Endothelial cell of umbilical vein (primary cell): ENCODE results near the gene AGBL4. TPM values are rescaled to one million over a fixed set of nuclear protein-coding genes. Genes with fewer than 3 reads are reported as not detected.

Experiments used
- BruUV-seq: library from RNA; stranded (reverse); fragments of 400-500 nt; replicated peaks from 2 replicates; lab custom pipeline; 2021; lab: Mats Ljungman, UMichigan
- CTCF ChIA-PET: fragments of 300-600, 350-600 bp; sonication (Branson Sonifier 250); formaldehyde crosslinking; loops from one replicate; lab custom pipeline; 2021; ENCODE audit warnings: antibody characterized with exemption, inconsistent platforms; lab: Charles Lee
- POLR2A ChIA-PET: fragments of 300-600, 350-600 bp; sonication (Branson Sonifier 250); formaldehyde crosslinking; loops from one replicate; lab custom pipeline; 2021; ENCODE audit warnings: antibody characterized with exemption, inconsistent platforms; lab: Charles Lee
- DNase-seq: peaks from one replicate; pipeline ENCODE4 v3.0.0-alpha.2; 2011; ENCODE audit warnings: low read depth, low spot score
- FAIRE-seq: peaks from 2 replicates; lab custom pipeline; 2011; peaks lifted over from hg19 to GRCh38; lab: Jason Lieb, UNC
- H2AFZ ChIP-seq: 2 replicates; pipeline ENCODE4 v1.6.0; 2012; ENCODE audit warnings: low read depth, low read length, control low read depth, inconsistent platforms
- H3K27ac ChIP-seq: 2 replicates; pipeline ENCODE4 v1.5.1; 2011; ENCODE audit warnings: low read depth, mild to moderate bottlenecking, control low read depth, low read length, moderate library complexity; ENCODE audit not compliant: insufficient read depth
- H3K27me3 ChIP-seq, 2 experiments: 2 replicates each; pipeline versions ENCODE4 v1.6.0 to v1.6.1; 2011; ENCODE audit warnings: low read length in 2 of 2, mixed read lengths in 1 of 2; ENCODE audit not compliant: control insufficient read depth in 2 of 2, insufficient read depth in 2 of 2
- H3K36me3 ChIP-seq, 2 experiments: 2 replicates in 1 of 2; 3 replicates in 1 of 2; pipeline ENCODE4 v1.5.1; 2011; ENCODE audit warnings: low read length in 2 of 2, mild to moderate bottlenecking in 1 of 2, moderate library complexity in 1 of 2; ENCODE audit not compliant: control insufficient read depth in 2 of 2, insufficient read depth in 2 of 2; ENCODE audit errors: extremely low read depth in 1 of 2
- H3K4me1 ChIP-seq: 3 replicates; pipeline ENCODE4 v1.5.1; 2011; ENCODE audit warnings: mild to moderate bottlenecking, low read length; ENCODE audit not compliant: control insufficient read depth, insufficient read depth; ENCODE audit errors: extremely low read depth
- H3K4me2 ChIP-seq: 2 replicates; pipeline ENCODE4 v1.6.1; 2011; ENCODE audit warnings: low read length, control low read depth, mixed read lengths; ENCODE audit not compliant: insufficient read depth
- H3K4me3 ChIP-seq, 3 experiments: fragments of 200-600 bp in 1 of 3; sonication (generic), shearing (Covaris generic) in 1 of 3; replicated peaks in 1 of 3; 2 replicates each; pipeline ENCODE4 v1.5.1; 2011 to 2016; ENCODE audit warnings: control low read depth in 3 of 3, low read length in 3 of 3, mild to moderate bottlenecking in 2 of 3, inconsistent platforms in 1 of 3, low read depth in 1 of 3, moderate library complexity in 1 of 3; ENCODE audit not compliant: insufficient read depth in 1 of 3
- H3K79me2 ChIP-seq: 2 replicates; pipeline ENCODE4 v1.6.0; 2012; ENCODE audit warnings: low read length, inconsistent platforms; ENCODE audit not compliant: control insufficient read depth, insufficient read depth
- H3K9ac ChIP-seq: replicated peaks from 2 replicates; pipeline ENCODE3; 2011; ENCODE audit warnings: low read length, control low read depth; ENCODE audit not compliant: insufficient read depth; ENCODE audit errors: extremely low read depth
- H3K9me1 ChIP-seq: replicated peaks from 3 replicates; pipeline ENCODE4 v1.6.0; 2011; ENCODE audit warnings: mild to moderate bottlenecking, low read length; ENCODE audit not compliant: control insufficient read depth, insufficient read depth; ENCODE audit errors: extremely low read depth
- H3K9me3 ChIP-seq: replicated peaks from 2 replicates; pipeline ENCODE4 v1.5.1; 2012; ENCODE audit warnings: low read length, inconsistent platforms; ENCODE audit not compliant: control insufficient read depth, insufficient read depth
- H4K20me1 ChIP-seq: replicated peaks from 2 replicates; pipeline ENCODE3; 2011; ENCODE audit warnings: mild to moderate bottlenecking, low read length; ENCODE audit not compliant: control insufficient read depth, insufficient read depth; ENCODE audit errors: extremely low read depth
- EZH2 ChIP-seq: IDR thresholded peaks from 2 replicates; pipeline ENCODE4 v1.6.1; 2012; ENCODE audit warnings: borderline replicate concordance, low read depth, mild to moderate bottlenecking, moderate library complexity, low read length, inconsistent platforms; ENCODE audit not compliant: severe bottlenecking
- FOS ChIP-seq: IDR thresholded peaks from 2 replicates; pipeline ENCODE4 v1.6.1; 2011; ENCODE audit warnings: mild to moderate bottlenecking, low read length, moderate library complexity, borderline replicate concordance; ENCODE audit not compliant: insufficient read depth
- GATA2 ChIP-seq: IDR thresholded peaks from 2 replicates; pipeline ENCODE4 v1.7.0; 2011; ENCODE audit warnings: low read depth, mild to moderate bottlenecking, moderate library complexity, mixed read lengths, low read length; ENCODE audit not compliant: insufficient read length, insufficient read depth
- JUN ChIP-seq: IDR thresholded peaks from 2 replicates; pipeline ENCODE4 v1.6.1; 2011; ENCODE audit warnings: borderline replicate concordance, low read depth; ENCODE audit not compliant: insufficient read length, insufficient read depth
- MYC ChIP-seq: IDR thresholded peaks from one replicate; pipeline ENCODE4 v1.6.1; 2011; ENCODE audit warnings: mild to moderate bottlenecking, low read depth, low read length
- POLR2A ChIP-seq: IDR thresholded peaks from 2 replicates; pipeline ENCODE4 v1.6.1; 2012; ENCODE audit warnings: low read depth, mild to moderate bottlenecking, control low read depth, low read length
- POLR2AphosphoS5 ChIP-seq: IDR thresholded peaks from 2 replicates; pipeline ENCODE4 v1.6.1; 2012; ENCODE audit warnings: low read depth, mild to moderate bottlenecking, control low read depth, low read length, moderate library complexity; ENCODE audit not compliant: insufficient read depth
- dilution Hi-C: fragments of 300-500 bp; cut with MboI; formaldehyde crosslinking; loops from one replicate; pipeline ENCODE4 v1.15.0; 2019; ENCODE audit warnings: low sequenced_read_pairs; ENCODE audit not compliant: extremely low pct_ligation_motif_present
- intact Hi-C: fragments of 100-400 bp; cut with micrococcal nuclease; formaldehyde crosslinking; loops from one replicate; pipeline ENCODE4 v1.10.0; 2022
- polyA plus RNA-seq, 4 experiments: library from polyadenylated mRNA; depleted of rRNA in 3 of 4; stranded (reverse) in 3 of 4; unstranded in 1 of 4; fragments of >200 nt; gene quantifications; 2 replicates each; pipeline versions ENCODE4 v1.2.1 to v1.2.3, GENCODE V29; 2011 to 2012; ENCODE audit warnings: missing spikeins in 1 of 4
- total RNA-seq: library from RNA; stranded (reverse); gene quantifications from 2 replicates; pipeline ENCODE4 v1.2.3, GENCODE V29; 2021
- TF ChIP-seq, protein P1 (sequence below), 2 donors: IDR thresholded peaks; 1 replicate in 1 of 2; 2 replicates in 1 of 2; pipeline ENCODE4 v1.5.1; 2011; ENCODE audit warnings: low read length in 2 of 2, mild to moderate bottlenecking in 2 of 2, moderate library complexity in 2 of 2, control low read depth in 1 of 2, inconsistent platforms in 1 of 2, low read depth in 1 of 2; ENCODE audit not compliant: insufficient read depth in 1 of 2; ENCODE audit errors: extremely low read depth in 1 of 2
- TF ChIP-seq, protein P2 (sequence below): IDR thresholded peaks from 2 replicates; pipeline ENCODE4 v1.6.1; 2011; ENCODE audit not compliant: insufficient read depth, insufficient read length

AGBL4 gene
- total and polyA plus RNA-seq, 2 donors (not counting 3 experiments of a cell fraction or from before 2014, with no cell fraction given), result not detected

DNA sequence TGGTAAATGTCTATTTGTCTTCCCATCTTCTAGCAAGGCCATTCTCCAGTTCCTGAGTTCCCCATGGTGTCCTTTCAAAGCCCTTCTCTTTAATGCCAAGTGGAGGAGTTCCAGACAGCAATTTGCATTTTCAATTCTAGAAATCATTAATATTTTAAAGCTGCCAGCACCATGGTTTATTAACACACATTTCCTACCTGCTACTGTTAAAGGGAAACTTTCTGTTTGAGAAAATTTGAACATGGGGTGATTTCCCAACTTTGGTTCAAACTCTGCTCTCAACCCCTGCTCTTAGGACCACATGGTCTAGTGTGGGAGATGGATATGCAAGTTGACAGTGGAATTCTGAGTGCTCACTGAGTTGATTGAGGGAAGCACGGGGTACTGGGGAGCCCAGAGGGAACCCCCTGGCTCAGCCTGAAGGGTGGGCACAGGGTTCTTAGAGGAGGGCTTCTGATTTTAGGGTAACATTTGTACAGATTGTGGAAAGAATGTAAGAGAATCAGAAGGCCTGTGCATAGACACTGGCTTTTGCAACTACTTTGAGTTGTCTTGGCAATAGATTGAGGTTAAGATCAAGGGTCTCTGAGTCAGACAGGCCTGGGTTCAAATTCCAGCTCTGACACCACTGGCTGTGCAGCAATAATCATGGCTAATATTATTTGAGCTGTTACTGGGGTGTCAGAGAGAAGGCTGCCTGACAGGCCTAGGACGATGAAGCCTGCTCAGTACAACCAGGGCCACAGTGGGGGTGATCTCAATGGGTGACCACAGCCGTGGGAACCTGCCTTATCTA lies 1344.8 kb downstream of the AGBL4 start:
- no peak for FAIRE-seq
- Histone ChIP-seq H3K4me3 (no peak overlapping the region), H4K20me1 (no peaks in the 10 kb centered on the region), H3K9me1 (no peaks in the 10 kb centered on the region), H3K4me2 (no peak overlapping the region), H3K4me1 (no peaks in the 10 kb centered on the region), H3K9me3 (no peaks in the 10 kb centered on the region), H2AFZ (no peak overlapping the region), H3K27me3 (no peaks in the 10 kb centered on the region), H3K36me3 (no peaks in the 10 kb centered on the region), H3K79me2 (no peaks in the 10 kb centered on the region), H3K27ac (no peak overlapping the region), H3K9ac (no peak overlapping the region)
- ChIA-PET CTCF (interaction anchor here (0.9 to 2.6 kb wide), 3 partner anchors 1663 to 1670 kb away, joined by 3 to 62 read pairs (median 8); no protein-coding TSS in a partner anchor), POLR2A (no interaction called here)
- BruUV-seq, result no TSS peak
- no peak for TF ChIP-seq POLR2AphosphoS5
- TF ChIP-seq, protein P1, sequence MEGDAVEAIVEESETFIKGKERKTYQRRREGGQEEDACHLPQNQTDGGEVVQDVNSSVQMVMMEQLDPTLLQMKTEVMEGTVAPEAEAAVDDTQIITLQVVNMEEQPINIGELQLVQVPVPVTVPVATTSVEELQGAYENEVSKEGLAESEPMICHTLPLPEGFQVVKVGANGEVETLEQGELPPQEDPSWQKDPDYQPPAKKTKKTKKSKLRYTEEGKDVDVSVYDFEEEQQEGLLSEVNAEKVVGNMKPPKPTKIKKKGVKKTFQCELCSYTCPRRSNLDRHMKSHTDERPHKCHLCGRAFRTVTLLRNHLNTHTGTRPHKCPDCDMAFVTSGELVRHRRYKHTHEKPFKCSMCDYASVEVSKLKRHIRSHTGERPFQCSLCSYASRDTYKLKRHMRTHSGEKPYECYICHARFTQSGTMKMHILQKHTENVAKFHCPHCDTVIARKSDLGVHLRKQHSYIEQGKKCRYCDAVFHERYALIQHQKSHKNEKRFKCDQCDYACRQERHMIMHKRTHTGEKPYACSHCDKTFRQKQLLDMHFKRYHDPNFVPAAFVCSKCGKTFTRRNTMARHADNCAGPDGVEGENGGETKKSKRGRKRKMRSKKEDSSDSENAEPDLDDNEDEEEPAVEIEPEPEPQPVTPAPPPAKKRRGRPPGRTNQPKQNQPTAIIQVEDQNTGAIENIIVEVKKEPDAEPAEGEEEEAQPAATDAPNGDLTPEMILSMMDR (IDR thresholded peaks at IDR 0.05; ENCODE audit: extremely low read depth in 1 of 2, insufficient read depth in 1 of 2, low read depth in 1 of 2, low read length in 2 of 2), result no peak
- TF ChIP-seq POLR2A, result no peak
- TF ChIP-seq JUN, result no peak
- no peak for TF ChIP-seq EZH2
- TF ChIP-seq FOS, result no peak
- no peak for TF ChIP-seq MYC
- no peak for TF ChIP-seq GATA2
- TF ChIP-seq, protein P2, sequence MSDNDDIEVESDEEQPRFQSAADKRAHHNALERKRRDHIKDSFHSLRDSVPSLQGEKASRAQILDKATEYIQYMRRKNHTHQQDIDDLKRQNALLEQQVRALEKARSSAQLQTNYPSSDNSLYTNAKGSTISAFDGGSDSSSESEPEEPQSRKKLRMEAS, result no peak
- DNase-seq, result no peak
- dilution Hi-C loops (no loop called here), intact Hi-C loops (no loop called here)
